Raji (cell line): ENCODE data around the gene PRSS8.

Experiments
- POLR2A ChIP-seq: IDR thresholded peaks from 2 replicates; pipeline ENCODE4 v1.6.1; 2011; ENCODE audit warnings: low read depth, low read length, control low read depth; ENCODE audit not compliant: insufficient read depth

PRSS8 gene

DNA sequence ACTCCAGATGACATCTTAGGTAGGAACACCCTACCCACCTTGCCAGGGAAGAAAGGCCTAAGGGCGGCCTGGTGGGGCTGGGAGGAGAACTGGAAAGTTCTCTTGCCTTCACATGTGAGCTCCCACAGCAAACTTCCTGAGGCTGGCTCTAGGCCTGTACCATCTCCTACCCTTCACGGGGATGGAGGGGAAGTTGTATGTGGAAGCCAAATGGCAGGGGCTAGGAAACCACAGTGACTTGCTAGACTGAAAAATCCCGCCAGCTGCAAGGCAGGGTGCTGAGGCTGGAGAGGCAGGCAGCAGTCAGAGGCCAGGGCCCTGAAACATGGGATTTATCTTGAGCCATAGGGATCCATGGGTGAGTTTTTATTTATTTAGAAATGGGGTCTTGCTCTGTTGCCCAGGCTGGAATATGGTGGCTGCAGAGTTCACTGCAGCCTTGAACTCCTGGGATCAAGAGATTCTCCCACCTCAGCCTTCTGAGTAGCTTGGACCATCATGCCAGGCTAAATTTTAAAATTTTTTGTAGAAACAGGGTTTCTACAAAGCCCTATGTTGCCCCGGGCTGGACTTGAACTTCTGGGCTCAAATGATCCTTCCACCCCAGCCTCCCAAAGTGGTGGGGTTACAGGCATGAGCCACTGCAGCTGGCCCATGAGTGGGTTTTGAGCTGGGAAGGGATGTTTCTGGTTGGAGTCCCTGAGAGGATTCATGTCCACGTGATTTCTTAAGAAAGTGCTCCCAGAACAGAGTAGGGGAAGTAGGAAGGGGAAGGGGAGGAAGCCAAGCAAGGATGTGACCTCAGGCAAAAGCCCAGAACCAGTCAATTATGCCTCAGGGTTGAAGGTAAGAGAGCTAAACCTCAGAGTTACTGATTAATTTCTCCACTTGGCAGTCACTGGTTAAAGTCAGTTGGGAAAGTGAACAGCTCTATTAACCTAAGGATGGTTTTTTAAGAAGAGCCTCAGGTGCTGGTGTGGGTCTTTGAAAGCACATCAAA, 22.1 kb downstream of the PRSS8 start:
- TF ChIP-seq POLR2A, result no peak

DNA sequence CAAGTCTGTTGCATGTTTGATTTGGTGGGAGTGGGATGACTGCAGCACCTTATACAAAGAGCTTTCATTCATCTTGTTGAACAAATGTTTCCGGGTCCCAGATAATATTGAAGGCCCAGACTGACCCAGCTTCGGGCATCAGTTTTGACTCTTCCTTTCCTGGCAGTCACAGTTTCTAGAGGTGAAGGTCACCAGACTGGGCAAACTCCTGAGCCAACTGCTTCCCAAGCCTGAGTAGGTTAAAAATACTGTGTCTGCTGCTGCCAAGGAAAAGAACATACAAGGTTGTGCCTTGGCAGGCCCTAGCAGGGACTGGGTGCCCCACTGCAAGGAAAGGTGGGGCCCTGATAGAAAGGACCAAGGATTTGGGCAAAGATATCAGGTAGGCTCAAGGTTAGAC, 22.8 kb downstream of the PRSS8 start:
- TF ChIP-seq POLR2A, result no peak

DNA sequence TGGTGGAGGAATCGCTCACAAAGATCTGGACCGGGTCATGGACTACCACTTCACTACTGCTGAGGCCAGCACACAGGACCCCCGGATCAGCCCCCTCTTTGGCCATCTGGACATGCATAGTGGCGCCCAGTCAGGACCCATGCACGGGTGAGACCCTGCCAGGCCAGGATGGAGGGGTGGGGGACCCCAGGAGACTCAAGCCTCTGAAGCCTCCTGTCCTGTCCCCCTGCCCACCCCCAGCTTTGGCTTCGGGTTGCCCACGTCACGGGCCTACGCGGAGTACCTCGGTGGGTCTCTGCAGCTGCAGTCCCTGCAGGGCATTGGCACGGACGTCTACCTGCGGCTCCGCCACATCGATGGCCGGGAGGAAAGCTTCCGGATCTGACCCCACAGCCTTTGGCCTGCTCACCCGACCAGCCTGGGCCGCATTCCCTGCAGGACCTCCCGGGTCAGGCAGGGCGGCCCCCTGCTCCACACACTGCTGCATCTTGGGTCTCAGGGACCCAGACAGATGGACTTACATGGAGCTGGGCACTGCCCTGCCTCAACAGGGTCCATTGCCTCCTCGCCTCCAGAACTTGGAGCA, 23.6 kb downstream of the PRSS8 start:
- no peak for TF ChIP-seq POLR2A

DNA sequence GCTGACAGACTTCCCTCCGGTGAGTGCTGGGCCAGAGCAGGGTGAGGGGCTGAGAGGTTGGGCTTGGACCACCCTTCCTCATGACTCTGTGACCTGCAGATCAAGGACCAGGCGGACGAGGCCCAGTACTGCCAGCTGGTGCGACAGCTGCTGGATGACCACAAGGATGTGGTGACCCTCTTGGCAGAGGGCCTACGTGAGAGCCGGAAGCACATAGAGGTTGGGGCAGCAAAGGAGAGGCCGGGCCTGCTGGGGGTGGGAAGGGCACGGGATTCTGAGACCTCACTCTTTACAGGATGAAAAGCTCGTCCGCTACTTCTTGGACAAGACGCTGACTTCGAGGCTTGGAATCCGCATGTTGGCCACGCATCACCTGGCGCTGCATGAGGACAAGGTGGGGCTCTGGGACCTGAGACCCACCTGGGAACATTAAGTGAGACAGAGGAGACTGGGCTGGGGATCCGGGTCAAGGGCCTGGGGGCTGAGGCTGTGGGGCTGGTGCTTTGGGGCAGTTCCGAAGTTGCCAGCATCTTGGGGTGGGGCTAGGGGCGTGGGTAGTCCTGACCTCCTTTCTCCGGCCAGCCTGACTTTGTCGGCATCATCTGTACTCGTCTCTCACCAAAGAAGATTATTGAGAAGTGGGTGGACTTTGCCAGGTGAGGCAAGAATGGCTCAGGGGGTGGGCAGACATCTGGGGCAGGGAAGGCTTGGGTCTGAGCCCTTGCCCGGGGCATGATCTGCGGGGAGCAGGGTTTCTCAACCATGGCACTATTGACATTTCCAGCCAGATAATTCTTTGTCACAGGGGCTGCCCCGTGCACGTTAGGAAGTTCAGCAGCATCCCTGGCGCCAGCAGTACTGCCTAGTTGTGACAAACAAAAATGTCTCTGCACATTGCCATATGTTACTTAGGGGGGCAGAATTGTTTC, 25.2 kb downstream of the PRSS8 start:
- no peak for TF ChIP-seq POLR2A

DNA sequence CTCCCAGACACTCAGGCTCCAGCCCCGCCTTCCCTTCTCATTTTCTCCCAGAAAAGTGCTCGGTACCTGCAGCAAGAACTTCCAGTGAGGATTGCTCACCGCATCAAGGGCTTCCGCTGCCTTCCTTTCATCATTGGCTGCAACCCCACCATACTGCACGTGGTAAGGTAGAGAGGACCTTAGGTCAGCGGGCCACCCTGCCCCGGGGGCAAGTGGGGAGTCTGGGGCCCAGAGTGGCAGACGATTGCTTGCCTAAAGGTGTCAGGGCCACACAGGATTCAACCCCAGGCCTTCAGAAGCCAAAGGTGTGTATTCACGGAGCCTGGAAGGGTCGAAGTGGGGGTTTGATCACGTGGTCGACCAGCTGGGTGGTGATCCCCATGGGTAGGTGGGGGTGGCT, 25.9 kb downstream of the PRSS8 start:
- no peak for TF ChIP-seq POLR2A

DNA sequence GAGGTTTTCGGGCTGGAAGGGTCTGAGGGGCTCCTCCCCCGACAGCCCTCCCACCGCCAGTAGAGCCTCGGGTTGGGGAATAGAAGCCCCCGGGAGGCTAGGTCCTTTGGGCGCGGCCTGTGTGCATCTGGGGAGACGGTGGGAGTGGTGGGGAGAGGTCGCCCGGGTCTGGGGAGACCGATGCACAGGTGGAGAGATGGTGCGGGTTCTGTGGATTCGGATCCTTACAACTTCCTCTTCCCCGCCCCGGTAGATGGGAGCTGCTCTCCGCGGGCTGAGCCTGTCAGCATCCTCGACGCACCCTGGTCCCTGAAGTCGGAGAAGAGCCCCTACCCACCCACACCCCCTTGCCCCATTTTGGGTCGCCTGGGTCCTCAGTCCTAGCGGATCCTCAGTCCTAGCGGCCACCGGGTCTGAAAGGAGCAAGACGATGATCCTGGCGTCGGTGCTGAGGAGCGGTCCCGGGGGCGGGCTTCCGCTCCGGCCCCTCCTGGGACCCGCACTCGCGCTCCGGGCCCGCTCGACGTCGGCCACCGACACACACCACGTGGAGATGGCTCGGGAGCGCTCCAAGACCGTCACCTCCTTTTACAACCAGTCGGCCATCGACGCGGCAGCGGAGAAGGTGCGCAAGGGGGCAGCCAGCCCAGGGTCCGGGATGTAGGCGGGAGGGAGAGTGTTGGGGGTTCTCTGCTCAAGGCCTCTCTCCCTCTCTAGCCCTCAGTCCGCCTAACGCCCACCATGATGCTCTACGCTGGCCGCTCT, 26.6 kb downstream of the PRSS8 start:
- no peak for TF ChIP-seq POLR2A

DNA sequence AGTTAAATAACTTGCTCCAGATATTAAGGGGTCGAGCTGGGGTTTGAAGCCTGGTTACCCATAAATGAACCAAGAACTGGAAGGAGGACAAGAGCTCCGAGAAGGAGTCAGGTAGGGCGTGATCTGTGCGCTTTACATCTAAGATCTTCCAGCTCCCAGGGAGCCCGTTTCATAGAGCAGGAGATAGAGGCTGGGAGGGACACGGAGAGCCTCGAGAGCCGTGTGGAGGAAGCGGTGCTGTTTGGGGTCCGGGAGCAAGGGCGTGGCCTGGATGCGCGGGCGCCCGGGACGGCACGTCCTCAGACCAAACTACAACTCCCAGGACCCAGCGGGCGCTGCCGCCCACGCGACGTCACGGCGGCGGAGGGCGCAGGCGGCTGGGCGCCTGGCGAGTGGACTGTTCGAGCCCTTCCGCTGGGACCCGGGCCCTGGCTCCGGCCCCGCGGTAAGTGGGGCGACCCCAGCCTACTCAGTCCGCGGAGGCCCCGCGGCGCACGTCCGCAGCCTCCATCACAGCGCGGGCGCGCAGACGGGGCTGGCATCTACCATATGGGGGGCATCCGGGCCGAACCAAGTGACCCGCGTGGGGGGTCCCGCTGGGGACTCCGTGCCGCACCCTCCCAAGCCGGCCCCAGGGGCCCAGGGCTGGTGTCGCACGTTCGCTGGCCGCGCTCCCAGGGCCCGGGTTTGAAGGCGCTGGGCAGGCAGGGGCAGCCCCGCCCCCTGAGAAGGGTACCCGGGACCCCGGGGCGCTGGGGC, 27.3 kb downstream of the PRSS8 start, which contains the start of gene BCKDK:
Gene BCKDK (plus strand): TSS at position 352 of the 759 bp plus-strand sequence. CDS start 838 bp downstream, outside the sequence.
- peak; percentile 84 for TF ChIP-seq POLR2A

DNA sequence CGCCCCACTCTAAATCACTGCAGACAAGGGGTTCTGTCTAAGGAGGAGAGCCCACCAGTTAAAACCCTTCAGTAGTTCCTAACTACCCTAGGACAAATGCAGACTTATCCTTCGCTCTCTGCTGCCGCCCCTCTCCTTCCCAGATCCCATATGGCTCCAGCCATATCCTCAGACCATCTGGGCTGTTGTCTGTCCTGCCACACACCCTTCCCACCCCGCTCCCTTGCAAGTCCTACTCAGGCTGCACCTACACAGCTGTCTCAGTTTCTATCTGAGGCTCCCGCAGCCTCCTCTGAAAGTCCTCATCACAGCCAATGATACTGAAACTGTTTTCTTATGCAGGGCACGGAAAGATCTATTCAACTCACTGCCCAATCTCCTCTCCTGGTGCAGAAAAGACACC, 28.1 kb downstream of the PRSS8 start:
- TF ChIP-seq POLR2A, result no peak

DNA sequence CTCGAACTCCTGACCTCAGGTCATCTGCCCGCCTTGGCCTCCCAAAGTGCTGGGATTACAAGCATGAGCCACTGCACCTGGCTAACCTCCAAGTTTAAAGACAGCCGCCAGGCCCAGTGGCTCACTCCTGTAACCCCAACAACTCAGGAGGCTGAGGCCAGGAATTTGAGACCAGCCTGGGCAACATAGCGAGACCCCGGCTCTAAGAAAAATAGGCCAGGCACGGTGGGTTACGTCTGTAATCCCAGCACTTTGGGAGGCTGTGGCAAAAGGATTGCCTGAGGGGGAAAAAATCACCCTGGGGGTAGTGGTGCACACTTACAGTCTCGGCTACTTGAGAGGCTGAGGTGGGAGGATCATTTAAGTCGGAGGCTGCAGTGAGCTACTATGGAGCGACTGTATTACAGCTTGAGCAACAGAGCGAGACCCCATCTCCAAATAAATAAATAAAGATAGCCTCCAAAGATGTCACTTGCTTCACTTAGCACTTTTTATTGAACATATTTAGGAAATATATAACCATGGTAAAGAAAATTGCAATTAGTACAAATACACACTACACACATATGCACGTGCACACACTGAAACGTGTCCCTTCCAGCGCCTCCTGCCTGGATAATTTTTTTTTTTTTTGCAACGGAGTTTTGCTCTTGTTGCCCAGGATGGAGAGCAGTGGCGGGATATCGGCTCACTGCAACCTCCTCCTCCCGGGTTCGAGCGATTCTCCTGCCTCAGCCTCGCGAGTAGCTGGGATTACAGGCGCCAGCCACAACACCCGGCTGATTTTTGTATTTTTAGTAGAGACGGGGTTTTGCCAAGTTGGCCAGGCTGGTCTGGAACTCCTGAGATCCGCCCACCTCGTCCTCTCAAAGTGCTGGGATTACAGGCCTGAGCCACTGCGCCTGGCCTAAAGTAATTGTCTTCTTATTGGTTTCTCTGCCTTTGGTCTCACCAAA, 28.7 kb downstream of the PRSS8 start:
- TF ChIP-seq POLR2A, result no peak

DNA sequence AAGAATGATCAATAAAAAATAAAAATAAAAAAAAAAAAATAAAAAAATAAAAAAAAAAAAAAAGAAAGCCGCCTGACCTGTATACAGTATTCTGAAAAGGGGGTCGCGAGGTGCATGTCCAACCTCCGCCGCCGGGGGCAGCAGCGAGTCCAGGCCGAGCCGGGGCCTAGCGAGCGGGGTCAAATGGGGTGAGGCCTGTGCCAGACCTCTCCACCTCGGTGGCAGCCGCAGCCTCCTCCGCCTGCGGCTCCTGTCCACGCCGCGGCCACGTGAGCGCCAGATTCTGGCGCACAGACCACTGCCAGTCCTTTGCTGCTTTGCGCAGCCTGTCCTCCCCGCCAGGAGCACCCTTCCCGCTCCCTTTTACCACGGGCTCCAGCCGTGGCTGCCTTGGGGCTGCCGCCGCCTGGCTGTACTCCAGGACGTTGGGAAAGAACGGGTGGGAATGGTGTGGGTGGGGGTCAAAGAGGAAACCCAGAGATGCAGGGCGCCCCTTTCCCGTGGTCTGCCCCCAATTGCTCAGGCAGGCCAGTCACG, 29.8 kb downstream of the PRSS8 start:
- TF ChIP-seq POLR2A, result peak; percentile 57

DNA sequence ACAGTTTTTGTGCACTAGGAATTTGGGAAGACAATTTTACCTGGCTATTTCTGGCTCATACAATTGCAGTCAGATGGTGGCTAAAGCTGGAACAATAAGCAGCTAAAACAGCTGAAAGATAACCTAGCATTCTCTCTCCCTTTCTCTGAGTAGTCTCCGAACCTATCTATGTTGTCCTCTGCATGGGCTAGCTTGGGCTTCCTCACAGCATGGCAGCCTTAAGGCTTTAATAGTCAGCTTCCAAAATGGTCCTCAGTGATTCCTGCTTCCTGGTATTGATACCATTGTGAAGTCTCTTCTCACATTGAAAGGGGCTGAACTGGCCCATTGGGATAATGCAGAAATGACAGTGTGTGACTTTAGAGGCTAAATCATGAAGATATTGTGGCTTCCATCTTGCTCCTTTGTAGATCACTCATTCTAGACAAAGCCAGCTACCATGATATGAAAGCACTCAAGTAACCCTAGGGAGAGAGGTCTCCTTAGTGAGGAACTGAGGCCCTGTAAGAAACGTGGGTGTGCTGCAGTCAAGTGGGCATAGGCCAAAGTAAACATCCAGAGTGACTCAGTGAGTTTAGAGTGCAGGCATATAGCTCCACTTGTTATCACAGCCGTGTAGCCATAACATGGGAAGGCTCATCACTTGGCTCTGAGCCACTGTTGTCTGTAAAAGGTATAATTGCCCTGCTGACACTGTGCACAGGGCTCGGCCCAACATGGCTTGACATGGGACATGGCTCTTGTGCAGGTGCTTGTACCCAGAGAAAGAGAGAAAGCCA, 35.5 kb downstream of the PRSS8 start:
- TF ChIP-seq POLR2A, result no peak
